Ovary (tissue), 3 donors: ENCODE data around the gene BMX.

ENCODE experiments used
- CTCF ChIP-seq, 3 donors: fragments of 450-650 bp in 2 of 3; fragments of 200-600 bp in 1 of 3; IDR thresholded peaks; one replicate each; pipeline versions ENCODE4 v1.5.1 to v1.8.0; 2016 to 2022; ENCODE audit warnings: antibody characterized with exemption in 3 of 3, mild to moderate bottlenecking in 1 of 3
- EP300 ChIP-seq: sonication (generic); formaldehyde crosslinking; IDR thresholded peaks from one replicate; pipeline ENCODE4 v1.6.1; 2017; ENCODE audit warnings: antibody characterized with exemption
- POLR2A ChIP-seq: fragments of 450-650 bp; IDR thresholded peaks from one replicate; pipeline ENCODE4 v1.6.1; 2017; ENCODE audit warnings: antibody characterized with exemption, mild to moderate bottlenecking, moderate library complexity
- donor health status: DM: no; HTN: no; CAD: no.

GRCh38 chrX:15497865-15498264 lies 2.7 kb upstream of the BMX start:
- no peak for TF ChIP-seq EP300
- no peak for TF ChIP-seq CTCF (IDR thresholded peaks at IDR 0.05)
- TF ChIP-seq POLR2A: no peak
